Nasal cavity respiratory epithelium epithelial cell of viscerocranial mucosa (primary cell): ENCODE measurements around the gene UCP2. TPM values are rescaled to one million over a fixed set of nuclear protein-coding genes. Genes with fewer than 3 reads are reported as not detected.

ENCODE experiments used
- total RNA-seq: library from RNA; depleted of rRNA; stranded (reverse); fragments of >200 nt; gene quantifications from 2 replicates; pipeline ENCODE4 v1.2.3, GENCODE V29; 2014

The UCP2 gene, protein sequence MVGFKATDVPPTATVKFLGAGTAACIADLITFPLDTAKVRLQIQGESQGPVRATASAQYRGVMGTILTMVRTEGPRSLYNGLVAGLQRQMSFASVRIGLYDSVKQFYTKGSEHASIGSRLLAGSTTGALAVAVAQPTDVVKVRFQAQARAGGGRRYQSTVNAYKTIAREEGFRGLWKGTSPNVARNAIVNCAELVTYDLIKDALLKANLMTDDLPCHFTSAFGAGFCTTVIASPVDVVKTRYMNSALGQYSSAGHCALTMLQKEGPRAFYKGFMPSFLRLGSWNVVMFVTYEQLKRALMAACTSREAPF
- total RNA-seq: 0.34 and 3.3 TPM in 2 replicates

DNA sequence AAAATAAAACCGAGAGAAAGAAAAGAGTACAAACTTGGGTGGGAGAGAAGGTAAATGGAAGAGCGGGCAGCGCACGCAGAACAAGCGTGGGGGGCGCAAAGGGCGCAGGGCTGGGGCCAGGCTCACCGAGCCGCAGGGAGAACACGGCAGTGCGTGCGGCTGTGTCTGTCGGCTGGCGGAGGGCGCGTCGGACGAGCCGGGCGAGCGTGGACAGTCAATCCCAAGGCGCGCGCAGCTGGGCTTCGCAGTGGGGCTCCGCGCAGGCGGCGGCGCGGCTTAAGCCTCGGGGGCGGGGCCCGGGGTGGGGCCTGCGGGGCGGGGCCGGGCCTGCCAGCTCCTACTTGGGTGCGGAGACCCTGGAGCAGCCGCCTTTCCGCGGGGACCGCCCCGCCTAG lies at the start of gene UCP2:
Gene UCP2, minus strand, starts transcription at position 249 of the 395 bp plus-strand sequence. CDS start 4,465 bp downstream, outside the sequence.

DNA sequence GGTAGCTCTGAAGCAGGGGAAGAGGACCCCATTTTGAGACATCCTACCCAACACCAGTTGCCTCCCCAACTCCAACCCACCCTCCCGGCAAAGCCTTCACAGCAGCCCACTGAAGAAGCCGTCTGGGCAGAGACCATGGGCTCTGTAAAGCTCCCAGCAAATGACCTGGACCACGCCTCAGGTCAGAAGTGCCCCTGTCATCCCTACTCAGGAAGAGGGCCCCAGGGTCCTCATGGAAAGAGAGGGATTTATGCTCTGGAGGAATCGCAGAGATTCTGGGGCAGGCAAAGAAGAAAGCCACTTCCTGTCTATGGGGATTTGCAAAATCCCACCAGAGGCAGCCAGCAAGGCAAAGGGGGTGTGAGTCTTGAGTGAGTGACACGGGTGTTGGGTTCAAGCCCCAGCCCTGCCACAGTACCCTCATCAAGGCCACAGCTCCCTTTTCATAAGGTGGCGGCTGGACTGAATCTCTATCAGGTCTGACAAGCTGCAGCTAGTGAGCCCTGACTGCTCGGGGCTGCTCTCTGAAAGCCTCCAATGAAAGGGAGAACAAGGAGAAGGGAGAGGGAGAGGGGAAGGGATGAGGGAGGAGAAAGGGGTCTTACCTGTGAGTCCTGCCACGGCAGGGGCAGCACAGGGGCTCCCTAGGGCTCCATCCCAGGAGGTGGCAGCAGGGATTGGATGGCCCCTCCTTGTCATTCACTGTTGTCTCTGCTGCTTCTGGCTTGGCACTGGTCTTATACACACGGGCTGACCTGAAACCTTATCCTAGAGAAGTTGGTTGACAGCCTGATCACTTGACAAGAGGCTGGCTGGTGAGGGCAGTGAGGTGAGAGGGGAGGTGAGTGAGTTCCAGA lies 26.0 kb upstream of the UCP2 start, which contains the start of gene UCP3:
Gene UCP3, minus strand, starts transcription at position 713 of the 857 bp plus-strand sequence. CDS start 2,043 bp downstream, outside the sequence.

DNA sequence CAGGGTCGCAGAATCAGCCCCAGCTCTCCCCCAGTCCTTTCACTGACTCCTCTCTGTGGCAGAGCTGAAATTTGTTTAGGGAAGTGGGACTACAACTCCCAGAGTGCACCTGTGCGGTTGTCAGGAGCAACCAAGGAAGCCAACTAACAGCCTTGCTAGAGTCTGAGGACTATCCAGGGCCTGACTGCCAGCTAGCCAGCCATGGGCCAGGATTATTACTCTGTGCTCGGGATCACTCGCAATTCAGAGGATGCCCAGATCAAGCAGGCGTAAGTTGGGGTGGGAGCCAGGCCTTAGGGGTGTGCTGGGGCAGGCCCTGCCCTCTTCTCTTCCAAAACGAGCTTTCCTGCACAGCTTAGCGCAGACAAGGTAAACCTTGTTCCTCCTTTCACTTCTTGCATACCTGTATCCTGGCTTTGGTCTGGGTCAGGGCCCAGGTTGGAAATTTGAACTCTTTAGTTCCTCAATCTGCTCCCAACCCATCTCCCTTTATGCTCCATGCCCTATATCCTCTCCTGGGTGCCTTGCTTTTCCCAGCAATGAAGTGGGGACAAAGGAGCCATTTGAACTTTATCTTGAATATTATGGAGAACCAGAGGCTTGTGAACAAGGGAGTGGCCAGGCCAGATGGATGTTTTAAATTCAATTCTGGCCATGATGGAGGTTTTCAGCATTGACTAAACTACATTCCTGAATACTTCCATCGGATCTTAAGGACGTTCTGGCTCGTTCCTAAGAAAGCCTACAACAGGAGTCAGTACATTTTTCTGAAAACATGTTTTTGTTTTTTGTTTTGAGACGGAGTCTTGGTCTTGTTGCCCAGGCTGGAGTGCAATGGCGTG lies 31.6 kb downstream of the UCP2 start, which contains the start of gene DNAJB13:
Gene DNAJB13, plus strand, starts transcription at position 158 of the 842 bp plus-strand sequence. Its CDS starts 44 bp downstream, at position 202.

Other genes with a start within 250 kb of the UCP2 start
- 247 and 294 TPM in 2 replicates for gene RAB6A, start 221.8 kb downstream of the UCP2 start, total RNA-seq
- 29.3 and 41.0 TPM in 2 replicates for gene MRPL48, start 195.0 kb downstream of the UCP2 start, total RNA-seq
- 45.1 and 81.7 TPM in 2 replicates for gene COA4, start 106.0 kb downstream of the UCP2 start, total RNA-seq
- gene PAAF1, start 105.8 kb downstream of the UCP2 start, total RNA-seq: 12.6 and 16.3 TPM in 2 replicates
- 0.43 TPM in 1 of 2 replicates, not detected in the other for gene DNAJB13, start 31.8 kb downstream of the UCP2 start, total RNA-seq
- gene UCP3, start 26.2 kb upstream of the UCP2 start, total RNA-seq: 0.93 TPM in 1 of 2 replicates, not detected in the other
- gene C2CD3, start 188.2 kb upstream of the UCP2 start, total RNA-seq: 5.5 and 12.4 TPM in 2 replicates
- gene PPME1, start 188.4 kb upstream of the UCP2 start, total RNA-seq: 20.2 and 39.7 TPM in 2 replicates